Measurements from ENCODE around the gene PTTG1IP. TPM values are rescaled to one million over a fixed set of nuclear protein-coding genes. Genes with fewer than 3 reads are reported as not detected.

Gene PTTG1IP
- total and polyA plus RNA-seq, 2 of the 13 experiments (the other 11 are each of a cell fraction or from before 2014, with no cell fraction given), result 161 to 700 TPM

- 0 out of 2 replicates have a peak, but pooled peaks have one; percentile 24 for TF ChIP-seq ATF2 (CRISPR knock-in tag; IDR thresholded peaks at IDR 0.05)
- TF ChIP-seq MAFF (IDR thresholded peaks at IDR 0.05; ENCODE audit: low read depth, low read length), result no peak
- TF ChIP-seq, protein P1, sequence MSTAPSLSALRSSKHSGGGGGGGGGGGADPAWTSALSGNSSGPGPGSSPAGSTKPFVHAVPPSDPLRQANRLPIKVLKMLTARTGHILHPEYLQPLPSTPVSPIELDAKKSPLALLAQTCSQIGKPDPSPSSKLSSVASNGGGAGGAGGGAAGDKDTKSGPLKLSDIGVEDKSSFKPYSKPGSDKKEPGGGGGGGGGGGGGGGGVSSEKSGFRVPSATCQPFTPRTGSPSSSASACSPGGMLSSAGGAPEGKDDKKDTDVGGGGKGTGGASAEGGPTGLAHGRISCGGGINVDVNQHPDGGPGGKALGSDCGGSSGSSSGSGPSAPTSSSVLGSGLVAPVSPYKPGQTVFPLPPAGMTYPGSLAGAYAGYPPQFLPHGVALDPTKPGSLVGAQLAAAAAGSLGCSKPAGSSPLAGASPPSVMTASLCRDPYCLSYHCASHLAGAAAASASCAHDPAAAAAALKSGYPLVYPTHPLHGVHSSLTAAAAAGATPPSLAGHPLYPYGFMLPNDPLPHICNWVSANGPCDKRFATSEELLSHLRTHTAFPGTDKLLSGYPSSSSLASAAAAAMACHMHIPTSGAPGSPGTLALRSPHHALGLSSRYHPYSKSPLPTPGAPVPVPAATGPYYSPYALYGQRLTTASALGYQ (CRISPR knock-in tag; IDR thresholded peaks at IDR 0.05), result no peak; the same call in 1 of the 2 replicates
- TF ChIP-seq, protein P2, sequence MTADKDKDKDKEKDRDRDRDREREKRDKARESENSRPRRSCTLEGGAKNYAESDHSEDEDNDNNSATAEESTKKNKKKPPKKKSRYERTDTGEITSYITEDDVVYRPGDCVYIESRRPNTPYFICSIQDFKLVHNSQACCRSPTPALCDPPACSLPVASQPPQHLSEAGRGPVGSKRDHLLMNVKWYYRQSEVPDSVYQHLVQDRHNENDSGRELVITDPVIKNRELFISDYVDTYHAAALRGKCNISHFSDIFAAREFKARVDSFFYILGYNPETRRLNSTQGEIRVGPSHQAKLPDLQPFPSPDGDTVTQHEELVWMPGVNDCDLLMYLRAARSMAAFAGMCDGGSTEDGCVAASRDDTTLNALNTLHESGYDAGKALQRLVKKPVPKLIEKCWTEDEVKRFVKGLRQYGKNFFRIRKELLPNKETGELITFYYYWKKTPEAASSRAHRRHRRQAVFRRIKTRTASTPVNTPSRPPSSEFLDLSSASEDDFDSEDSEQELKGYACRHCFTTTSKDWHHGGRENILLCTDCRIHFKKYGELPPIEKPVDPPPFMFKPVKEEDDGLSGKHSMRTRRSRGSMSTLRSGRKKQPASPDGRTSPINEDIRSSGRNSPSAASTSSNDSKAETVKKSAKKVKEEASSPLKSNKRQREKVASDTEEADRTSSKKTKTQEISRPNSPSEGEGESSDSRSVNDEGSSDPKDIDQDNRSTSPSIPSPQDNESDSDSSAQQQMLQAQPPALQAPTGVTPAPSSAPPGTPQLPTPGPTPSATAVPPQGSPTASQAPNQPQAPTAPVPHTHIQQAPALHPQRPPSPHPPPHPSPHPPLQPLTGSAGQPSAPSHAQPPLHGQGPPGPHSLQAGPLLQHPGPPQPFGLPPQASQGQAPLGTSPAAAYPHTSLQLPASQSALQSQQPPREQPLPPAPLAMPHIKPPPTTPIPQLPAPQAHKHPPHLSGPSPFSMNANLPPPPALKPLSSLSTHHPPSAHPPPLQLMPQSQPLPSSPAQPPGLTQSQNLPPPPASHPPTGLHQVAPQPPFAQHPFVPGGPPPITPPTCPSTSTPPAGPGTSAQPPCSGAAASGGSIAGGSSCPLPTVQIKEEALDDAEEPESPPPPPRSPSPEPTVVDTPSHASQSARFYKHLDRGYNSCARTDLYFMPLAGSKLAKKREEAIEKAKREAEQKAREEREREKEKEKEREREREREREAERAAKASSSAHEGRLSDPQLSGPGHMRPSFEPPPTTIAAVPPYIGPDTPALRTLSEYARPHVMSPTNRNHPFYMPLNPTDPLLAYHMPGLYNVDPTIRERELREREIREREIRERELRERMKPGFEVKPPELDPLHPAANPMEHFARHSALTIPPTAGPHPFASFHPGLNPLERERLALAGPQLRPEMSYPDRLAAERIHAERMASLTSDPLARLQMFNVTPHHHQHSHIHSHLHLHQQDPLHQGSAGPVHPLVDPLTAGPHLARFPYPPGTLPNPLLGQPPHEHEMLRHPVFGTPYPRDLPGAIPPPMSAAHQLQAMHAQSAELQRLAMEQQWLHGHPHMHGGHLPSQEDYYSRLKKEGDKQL (CRISPR knock-in tag; IDR thresholded peaks at IDR 0.05; ENCODE audit: low read depth), result no peak
- no peak for TF ChIP-seq PCBP2 (optimal IDR thresholded peaks at IDR 0.05; ENCODE audit: low read depth, low read length, poor library complexity, severe bottlenecking)
- TF ChIP-seq NONO (IDR thresholded peaks at IDR 0.05), result no peak
- peak; percentile 80 for TF ChIP-seq NONO (CRISPR knock-in tag; conservative IDR thresholded peaks at IDR 0.05)
- TF ChIP-seq IKZF1 (IDR thresholded peaks at IDR 0.05), result no peak
- TF ChIP-seq, protein P3, sequence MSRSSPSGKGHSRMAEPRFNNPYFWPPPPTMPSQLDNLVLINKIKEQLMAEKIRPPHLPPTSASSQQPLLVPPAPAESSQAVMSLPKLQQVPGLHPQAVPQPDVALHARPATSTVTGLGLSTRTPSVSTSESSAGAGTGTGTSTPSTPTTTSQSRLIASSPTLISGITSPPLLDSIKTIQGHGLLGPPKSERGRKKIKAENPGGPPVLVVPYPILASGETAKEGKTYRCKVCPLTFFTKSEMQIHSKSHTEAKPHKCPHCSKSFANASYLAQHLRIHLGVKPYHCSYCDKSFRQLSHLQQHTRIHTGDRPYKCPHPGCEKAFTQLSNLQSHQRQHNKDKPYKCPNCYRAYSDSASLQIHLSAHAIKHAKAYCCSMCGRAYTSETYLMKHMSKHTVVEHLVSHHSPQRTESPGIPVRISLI (CRISPR knock-in tag; IDR thresholded peaks at IDR 0.05; ENCODE audit: borderline replicate concordance), result no peak
- TF ChIP-seq ZNF552 (CRISPR knock-in tag; IDR thresholded peaks at IDR 0.05; ENCODE audit: borderline replicate concordance), result no peak
- TF ChIP-seq SRY (CRISPR knock-in tag; IDR thresholded peaks at IDR 0.05), result no peak
- TF ChIP-seq KAT2B (IDR thresholded peaks at IDR 0.05; ENCODE audit: borderline replicate concordance, low read depth, low read length), result no peak
- no peak for TF ChIP-seq PLSCR1 (CRISPR knock-in tag; IDR thresholded peaks at IDR 0.05; ENCODE audit: borderline replicate concordance)
- TF ChIP-seq ZNF652 (CRISPR knock-in tag; IDR thresholded peaks at IDR 0.05; ENCODE audit: borderline replicate concordance, low read depth), result no peak
- TF ChIP-seq, protein P4, sequence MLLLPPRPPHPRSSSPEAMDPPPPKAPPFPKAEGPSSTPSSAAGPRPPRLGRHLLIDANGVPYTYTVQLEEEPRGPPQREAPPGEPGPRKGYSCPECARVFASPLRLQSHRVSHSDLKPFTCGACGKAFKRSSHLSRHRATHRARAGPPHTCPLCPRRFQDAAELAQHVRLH (CRISPR knock-in tag; IDR thresholded peaks at IDR 0.05; ENCODE audit: borderline replicate concordance, low read depth), result no peak
- no peak for TF ChIP-seq MTA1 (CRISPR knock-in tag; IDR thresholded peaks at IDR 0.05; ENCODE audit: borderline replicate concordance)
- TF ChIP-seq RAD21 (CRISPR knock-in tag; IDR thresholded peaks at IDR 0.05), result no peak
- no peak for TF ChIP-seq ONECUT2 (CRISPR knock-in tag; IDR thresholded peaks at IDR 0.05)
Measured at GRCh38 chr21:44878053-44878982, 4.8 kb upstream of the PTTG1IP start (continued).

Data from HepG2 (cell line).